CD4-positive, alpha-beta T cell (primary cell): ENCODE results near the gene HBG1. TPM values are rescaled to one million over a fixed set of nuclear protein-coding genes. Genes with fewer than 3 reads are reported as not detected.
"Not testable (repeated sequence)": the region's sequence is repeated elsewhere in the genome, so short reads cannot be mapped to it uniquely, and the experiment has no call there.

Source experiments
- ATAC-seq: fragments of 200-7000 bp; cut with Tn5 transposase; one replicate; pipeline ENCODE4 v1.10.0; 2022; ENCODE audit warnings: mild to moderate bottlenecking; ENCODE audit not compliant: poor library complexity
- CTCF ChIA-PET: fragments of 350-600 bp; sonication (Branson Sonifier 250); formaldehyde crosslinking; loops from one replicate; lab custom pipeline; 2021; ENCODE audit warnings: antibody characterized with exemption, inconsistent platforms; lab: Charles Lee
- POLR2A ChIA-PET: fragments of 350-600 bp; sonication (Branson Sonifier 250); formaldehyde crosslinking; loops from one replicate; lab custom pipeline; 2021; ENCODE audit warnings: antibody characterized with exemption, inconsistent platforms; lab: Charles Lee
- DNase-seq, 14 experiments: peaks; one replicate each; pipeline ENCODE4 v3.0.0-alpha.2; 2013 to 2020; ENCODE audit warnings: mixed read lengths in 2 of 14
- H3K27ac ChIP-seq, 2 donors: one replicate each; pipeline versions ENCODE4 v1.5.1 to v1.7.0; 2013; ENCODE audit warnings: low read length in 2 of 2, low read depth in 1 of 2, mild to moderate bottlenecking in 1 of 2
- H3K27me3 ChIP-seq, 2 experiments: 1 replicate in 1 of 2; 2 replicates in 1 of 2; pipeline versions ENCODE4 v1.6.1 to v1.7.0; 2013; ENCODE audit warnings: low read length in 2 of 2, control low read depth in 1 of 2, mild to moderate bottlenecking in 1 of 2, moderate library complexity in 1 of 2; ENCODE audit not compliant: insufficient read depth in 2 of 2, control insufficient read depth in 1 of 2
- H3K36me3 ChIP-seq: one replicate; pipeline ENCODE4 v1.6.1; 2013; ENCODE audit warnings: low read length, control low read depth; ENCODE audit not compliant: insufficient read depth
- H3K4me1 ChIP-seq: one replicate; pipeline ENCODE4 v1.6.1; 2013; ENCODE audit warnings: low read length, control low read depth; ENCODE audit not compliant: insufficient read depth
- H3K4me3 ChIP-seq: one replicate; pipeline ENCODE4 v1.5.1; 2013; ENCODE audit warnings: mild to moderate bottlenecking, low read length, moderate library complexity
- H3K9me3 ChIP-seq, 2 experiments: 1 replicate in 1 of 2; 2 replicates in 1 of 2; pipeline versions ENCODE4 v1.6.1 to v1.7.0; 2013; ENCODE audit warnings: low read length in 2 of 2, mild to moderate bottlenecking in 2 of 2, control low read depth in 1 of 2, moderate library complexity in 1 of 2; ENCODE audit not compliant: control insufficient read depth in 1 of 2, insufficient read depth in 1 of 2
- H3K27ac Mint-ChIP-seq: one replicate; pipeline ENCODE4 v1.8.0; 2020; ENCODE audit warnings: mixed read lengths
- H3K27me3 Mint-ChIP-seq: one replicate; pipeline ENCODE4 v1.8.0; 2021; ENCODE audit warnings: mixed read lengths
- H3K36me3 Mint-ChIP-seq: one replicate; pipeline ENCODE4 v1.8.0; 2021; ENCODE audit warnings: low read depth, mixed read lengths
- H3K4me1 Mint-ChIP-seq: one replicate; pipeline ENCODE4 v1.8.0; 2021; ENCODE audit warnings: low read depth, mixed read lengths
- H3K4me3 Mint-ChIP-seq: one replicate; pipeline ENCODE4 v1.8.0; 2020; ENCODE audit warnings: mild to moderate bottlenecking, mixed read lengths
- H3K9me3 Mint-ChIP-seq: one replicate; pipeline ENCODE4 v1.8.0; 2020; ENCODE audit warnings: mixed read lengths
- intact Hi-C, 2 experiments: fragments of 100-400 bp; cut with DNase I in 1 of 2; cut with micrococcal nuclease in 1 of 2; formaldehyde crosslinking; loops; one replicate each; pipeline versions ENCODE4 v1.15.1 to v1.9.0; 2023 to 2025; cut with DNase I, micrococcal nuclease
- total RNA-seq, 174 experiments: library from RNA in 2 of 174; stranded (reverse) in 2 of 174; gene quantifications; one replicate each; pipeline ENCODE4 v1.2.3 and lab custom pipeline; 2021 to 2026
- TF ChIP-seq, protein P1 (sequence below): fragments of 200-600 bp; IDR thresholded peaks from one replicate; pipeline ENCODE4 v1.8.0; 2022; ENCODE audit warnings: antibody characterized with exemption, mild to moderate bottlenecking

Gene HBG1
- total RNA-seq, 2 experiments from 2014 or later: not detected

DNA sequence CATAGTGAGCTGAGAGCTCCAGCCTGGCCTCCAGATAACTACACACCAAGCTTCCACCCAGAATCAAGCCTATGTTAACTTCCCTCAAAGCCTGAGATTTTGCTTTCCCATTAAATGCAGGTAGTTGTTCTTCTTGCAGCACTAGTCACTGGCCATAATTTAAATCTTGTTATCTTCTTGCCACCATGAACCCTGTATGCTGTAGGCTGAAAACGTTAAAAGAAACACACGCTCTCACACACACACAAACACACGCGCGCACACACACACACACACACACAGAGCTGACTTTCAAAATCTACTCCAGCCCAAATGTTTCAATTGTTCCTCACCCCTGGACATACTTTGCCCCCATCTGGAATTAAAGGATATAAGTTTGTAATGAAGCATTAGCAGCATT is 3.8 kb upstream of the HBG1 start:
- H3K27me3 Mint-ChIP-seq, CTCF ChIA-PET, H3K27ac Mint-ChIP-seq, ATAC-seq, DNase-seq, H3K9me3 ChIP-seq, H3K4me3 ChIP-seq, H3K4me1 ChIP-seq, H3K36me3 Mint-ChIP-seq, H3K27ac ChIP-seq, H3K27me3 ChIP-seq, POLR2A ChIA-PET, H3K4me3 Mint-ChIP-seq, H3K36me3 ChIP-seq, H3K4me1 Mint-ChIP-seq, intact Hi-C loops, H3K9me3 Mint-ChIP-seq: not testable (repeated sequence)

DNA sequence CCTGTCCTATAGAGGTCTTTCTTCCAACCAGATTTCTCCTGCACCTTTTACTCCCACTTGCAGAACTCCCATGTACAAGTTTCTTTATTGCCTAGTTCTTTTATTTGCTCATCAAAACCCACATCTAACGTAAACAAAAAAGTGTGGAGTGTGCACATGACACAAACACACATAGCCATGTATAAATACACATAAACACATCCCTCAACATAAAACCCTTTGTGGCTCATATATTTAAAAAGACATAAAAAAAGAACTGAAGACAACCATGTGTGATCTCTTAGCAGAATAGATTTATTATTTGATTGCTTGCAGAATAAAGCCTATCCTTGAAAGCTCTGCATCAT is 3.2 kb upstream of the HBG1 start:
- H3K4me3 Mint-ChIP-seq: no peak overlapping the region
- intact Hi-C loops: no loop called here
- DNase-seq (no peak), ATAC-seq (no peak)
- H3K36me3 Mint-ChIP-seq: no peaks in the 10 kb centered on the region
- no peaks in the 10 kb centered on the region for H3K4me1 ChIP-seq
- H3K27me3 Mint-ChIP-seq: peaks cover 3% of the 10 kb centered on the region
- TF ChIP-seq, protein P1, sequence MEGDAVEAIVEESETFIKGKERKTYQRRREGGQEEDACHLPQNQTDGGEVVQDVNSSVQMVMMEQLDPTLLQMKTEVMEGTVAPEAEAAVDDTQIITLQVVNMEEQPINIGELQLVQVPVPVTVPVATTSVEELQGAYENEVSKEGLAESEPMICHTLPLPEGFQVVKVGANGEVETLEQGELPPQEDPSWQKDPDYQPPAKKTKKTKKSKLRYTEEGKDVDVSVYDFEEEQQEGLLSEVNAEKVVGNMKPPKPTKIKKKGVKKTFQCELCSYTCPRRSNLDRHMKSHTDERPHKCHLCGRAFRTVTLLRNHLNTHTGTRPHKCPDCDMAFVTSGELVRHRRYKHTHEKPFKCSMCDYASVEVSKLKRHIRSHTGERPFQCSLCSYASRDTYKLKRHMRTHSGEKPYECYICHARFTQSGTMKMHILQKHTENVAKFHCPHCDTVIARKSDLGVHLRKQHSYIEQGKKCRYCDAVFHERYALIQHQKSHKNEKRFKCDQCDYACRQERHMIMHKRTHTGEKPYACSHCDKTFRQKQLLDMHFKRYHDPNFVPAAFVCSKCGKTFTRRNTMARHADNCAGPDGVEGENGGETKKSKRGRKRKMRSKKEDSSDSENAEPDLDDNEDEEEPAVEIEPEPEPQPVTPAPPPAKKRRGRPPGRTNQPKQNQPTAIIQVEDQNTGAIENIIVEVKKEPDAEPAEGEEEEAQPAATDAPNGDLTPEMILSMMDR: no peak
- no peak overlapping the region for H3K27ac ChIP-seq
- POLR2A ChIA-PET: no interaction called here
- no peaks in the 10 kb centered on the region for H3K9me3 ChIP-seq
- peaks cover 3% of the 10 kb centered on the region in 2 experiments for H3K27me3 ChIP-seq
- no peaks in the 10 kb centered on the region for H3K36me3 ChIP-seq
- H3K4me1 Mint-ChIP-seq: no peaks in the 10 kb centered on the region
- H3K4me3 ChIP-seq: no peak overlapping the region
- peaks cover 2% of the 10 kb centered on the region for H3K9me3 Mint-ChIP-seq
- no peak overlapping the region for H3K27ac Mint-ChIP-seq
- CTCF ChIA-PET: no interaction called here

DNA sequence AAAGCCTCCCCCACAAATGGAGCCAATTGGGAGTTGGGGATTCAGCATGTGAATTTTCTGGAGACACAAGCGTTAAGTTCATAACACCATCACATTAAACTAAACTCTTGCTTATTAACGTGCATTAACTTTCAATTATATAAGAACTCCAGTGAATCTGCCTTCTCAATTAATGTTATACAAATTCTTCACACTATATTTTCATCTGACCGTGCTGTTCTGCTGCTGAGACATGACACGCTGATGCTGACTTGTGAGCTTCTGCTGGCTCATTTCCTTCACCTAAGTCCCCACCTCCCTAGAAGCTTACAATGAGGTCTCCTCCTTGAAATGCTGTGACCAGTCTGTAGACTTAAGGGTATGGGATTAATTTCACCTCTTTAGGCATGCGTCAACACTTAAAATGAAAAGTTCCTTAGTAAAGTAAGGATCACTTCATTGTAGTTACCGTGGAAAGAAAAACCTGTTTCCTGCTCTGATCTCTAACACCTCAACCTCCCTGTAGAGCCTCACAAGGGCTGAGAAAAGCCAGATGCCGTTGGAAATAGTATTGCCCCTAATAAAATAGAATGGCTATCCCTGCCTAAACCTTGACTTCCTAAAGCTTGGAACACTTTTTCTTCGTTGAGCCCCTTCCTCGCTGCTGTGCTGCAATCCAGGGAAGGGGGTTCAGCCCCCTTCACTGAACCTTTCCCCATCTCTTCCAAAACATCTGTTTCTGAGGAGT is 2.7 kb upstream of the HBG1 start:
- POLR2A ChIA-PET: no interaction called here
- H3K4me1 ChIP-seq: no peaks in the 10 kb centered on the region
- H3K27me3 ChIP-seq: peaks cover 3% of the 10 kb centered on the region in 2 experiments
- no peak for ATAC-seq
- no peaks in the 10 kb centered on the region for H3K9me3 ChIP-seq
- H3K4me3 ChIP-seq: no peak overlapping the region
- H3K36me3 ChIP-seq: no peaks in the 10 kb centered on the region
- Mint-ChIP-seq H3K9me3 (no peaks in the 10 kb centered on the region), H3K4me1 (no peaks in the 10 kb centered on the region), H3K4me3 (no peak overlapping the region), H3K27ac (no peak overlapping the region), H3K27me3 (peaks cover 3% of the 10 kb centered on the region), H3K36me3 (no peaks in the 10 kb centered on the region)
- intact Hi-C loops: no loop called here
- no peak overlapping the region for H3K27ac ChIP-seq
- no peak for DNase-seq
- TF ChIP-seq, protein P1: no peak
- CTCF ChIA-PET: no interaction called here

DNA sequence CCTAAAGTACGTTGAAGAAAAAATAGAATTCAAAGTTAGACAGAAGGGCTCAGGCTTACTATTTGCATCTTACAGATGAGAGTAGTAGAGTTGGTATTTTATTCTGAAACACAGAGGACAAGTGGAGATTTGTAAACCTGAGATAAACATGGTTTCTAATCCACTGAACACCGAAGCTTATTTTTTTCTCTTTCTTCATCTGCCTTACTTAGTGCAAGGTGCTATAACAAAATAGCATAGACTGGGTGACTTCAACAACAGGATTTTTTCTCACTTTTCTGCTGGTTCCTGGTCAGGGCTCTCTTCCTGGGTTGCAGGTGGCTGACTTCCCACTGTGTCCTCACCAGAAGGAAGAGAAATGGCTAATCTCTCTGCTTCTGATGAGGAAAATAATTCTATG is 2.1 kb upstream of the HBG1 start:
- H3K4me3 Mint-ChIP-seq: no peak overlapping the region
- intact Hi-C loops: no loop called here
- ATAC-seq: no peak
- H3K27ac Mint-ChIP-seq: no peak overlapping the region
- CTCF ChIA-PET: no interaction called here
- peaks cover 3% of the 10 kb centered on the region in 2 experiments for H3K27me3 ChIP-seq
- H3K4me3 ChIP-seq: no peak overlapping the region
- POLR2A ChIA-PET: no interaction called here
- no peak overlapping the region for H3K27ac ChIP-seq
- no peaks in the 10 kb centered on the region for H3K4me1 Mint-ChIP-seq
- no peaks in the 10 kb centered on the region for H3K4me1 ChIP-seq
- H3K9me3 ChIP-seq: no peaks in the 10 kb centered on the region
- H3K36me3 ChIP-seq: no peaks in the 10 kb centered on the region
- TF ChIP-seq, protein P1: no peak
- no peaks in the 10 kb centered on the region for H3K9me3 Mint-ChIP-seq
- no peaks in the 10 kb centered on the region for H3K36me3 Mint-ChIP-seq
- H3K27me3 Mint-ChIP-seq: peaks cover 3% of the 10 kb centered on the region
- no peak for DNase-seq
